ENCODE results near the gene GDI1. TPM values are rescaled to one million over a fixed set of nuclear protein-coding genes. Genes with fewer than 3 reads are reported as not detected.

Gene GDI1
- total RNA-seq, 3 donors from 2014 or later (not counting 1 experiment from before 2014, with no cell fraction given): 138 to 174 (median 140) TPM

DNA sequence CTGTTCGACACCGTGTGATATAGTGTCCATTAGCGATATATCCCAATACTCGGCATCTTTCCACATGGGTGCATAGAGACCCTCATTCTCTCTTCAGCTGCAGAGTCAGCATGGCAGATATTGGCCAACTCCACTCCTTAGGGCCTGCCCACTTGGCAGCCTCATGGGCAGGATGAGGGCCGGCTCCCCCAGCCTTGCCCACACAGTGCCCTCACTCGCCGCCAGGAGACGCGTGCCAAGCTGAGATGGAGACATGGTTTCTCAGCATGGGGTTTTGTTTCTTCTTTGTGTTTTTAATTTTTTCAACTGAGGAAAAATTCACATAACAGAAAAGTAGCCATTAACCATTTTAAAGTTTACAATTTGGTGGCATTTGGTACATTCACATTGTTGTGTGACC lies 15.9 kb downstream of the GDI1 start:
- Mint-ChIP-seq H3K4me3 (no peak overlapping the region), H3K27me3 (ENCODE audit: low read depth in 2 of 2) (peaks cover 0 to 7% of the 10 kb centered on the region in 2 donors), H3K27ac (no peak overlapping the region), H3K9me3 (no peaks in the 10 kb centered on the region), H3K4me1 (peaks cover 6% of the 10 kb centered on the region in 2 donors), H3K36me3 (no peaks in the 10 kb centered on the region)
- Histone ChIP-seq H3K4me3 (ENCODE audit: low read length) (no peak overlapping the region), H3K27ac (ENCODE audit: low read length) (no peak overlapping the region), H3K9me3 (ENCODE audit: control insufficient read depth, insufficient read depth, low read length) (no peaks in the 10 kb centered on the region), H3K4me1 (ENCODE audit: control insufficient read depth, insufficient read depth, low read length) (peaks cover 5% of the 10 kb centered on the region), H3K27me3 (ENCODE audit: control insufficient read depth, insufficient read depth, low read length) (no peaks in the 10 kb centered on the region), H3K36me3 (ENCODE audit: control insufficient read depth, insufficient read depth, low read length) (peaks cover 18% of the 10 kb centered on the region)
- TF ChIP-seq CTCF (IDR thresholded peaks at IDR 0.05): no peak
- no peak for DNase-seq
- WGBS (ENCODE audit: insufficient coverage): 100% methylated on average over 4 of the region's 9 CpGs
- ATAC-seq: no peak
- intact Hi-C loops (cut with micrococcal nuclease): no loop called here

DNA sequence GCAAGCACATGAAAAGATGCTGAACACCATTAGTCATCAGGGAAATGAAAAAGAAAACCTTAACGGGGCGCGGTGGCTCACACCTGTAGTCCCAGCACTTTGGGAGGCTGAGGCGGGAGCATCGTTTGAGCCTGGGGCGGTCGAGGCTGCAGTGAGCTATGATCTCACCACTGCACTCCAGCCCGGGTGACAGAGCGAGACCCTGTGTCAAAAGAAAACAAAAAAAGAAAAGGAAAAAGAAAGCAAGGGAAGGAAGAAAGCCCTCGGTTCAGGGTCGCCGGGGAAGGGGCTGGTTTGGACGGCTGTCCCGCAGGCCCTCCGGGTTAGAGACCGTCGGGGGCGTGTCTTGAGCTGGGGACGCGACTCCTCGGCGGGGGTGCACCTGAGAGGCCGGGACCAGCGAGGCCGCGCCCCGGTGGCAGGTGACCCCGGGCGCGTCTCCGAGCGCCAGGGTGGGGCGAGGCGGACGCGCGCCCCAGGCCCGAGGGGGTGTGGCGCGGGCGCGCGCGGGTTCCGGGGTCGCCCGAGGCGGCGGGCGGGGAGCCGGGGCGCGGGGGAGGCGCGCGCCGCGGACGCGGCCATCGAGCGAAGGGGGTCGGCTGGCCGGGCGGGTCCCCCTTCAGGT lies 20.6 kb downstream of the GDI1 start:
- Mint-ChIP-seq H3K27me3 (ENCODE audit: low read depth in 2 of 2) (peaks cover 0 to 7% of the 10 kb centered on the region in 2 donors), H3K36me3 (no peaks in the 10 kb centered on the region), H3K4me3 (peak overlapping the region; percentile 95), H3K27ac (peak overlapping the region; percentile 83 to 92), H3K4me1 (peaks cover 6 to 18% of the 10 kb centered on the region in 2 donors), H3K9me3 (no peaks in the 10 kb centered on the region)
- H3K4me1 ChIP-seq (ENCODE audit: control insufficient read depth, insufficient read depth, low read length): peaks cover 21% of the 10 kb centered on the region
- H3K4me3 ChIP-seq (ENCODE audit: low read length): peak overlapping the region; percentile 49
- no peaks in the 10 kb centered on the region for H3K27me3 ChIP-seq (ENCODE audit: control insufficient read depth, insufficient read depth, low read length)
- intact Hi-C loops (cut with micrococcal nuclease): no loop called here
- ATAC-seq (peak; percentile 66 to 76 (median 67)), DNase-seq (peak in 1 of 2 donors; percentile 79)
- H3K9me3 ChIP-seq (ENCODE audit: control insufficient read depth, insufficient read depth, low read length): no peaks in the 10 kb centered on the region
- no peak overlapping the region for H3K27ac ChIP-seq (ENCODE audit: low read length)
- no peaks in the 10 kb centered on the region for H3K36me3 ChIP-seq (ENCODE audit: control insufficient read depth, insufficient read depth, low read length)
- WGBS (ENCODE audit: insufficient coverage): 1% methylated on average over 63 of the region's 65 CpGs
- no peak for TF ChIP-seq CTCF (IDR thresholded peaks at IDR 0.05)

GRCh38 chrX:154458116-154458953 lies 21.4 kb downstream of the GDI1 start, which contains the start of gene PLXNA3:
Gene PLXNA3 (plus strand): TSS chrX:154458281. CDS start chrX:154460184, 1,903 bp downstream.
- Mint-ChIP-seq H3K9me3 (no peaks in the 10 kb centered on the region), H3K4me1 (peaks cover 6 to 18% of the 10 kb centered on the region in 2 donors), H3K27me3 (ENCODE audit: low read depth in 2 of 2) (peaks cover 0 to 7% of the 10 kb centered on the region in 2 donors), H3K27ac (peak within 1 kb of the TSS; percentile 83 to 92), H3K4me3 (peak within 1 kb of the TSS; percentile 95), H3K36me3 (no peaks in the 10 kb centered on the region)
- H3K9me3 ChIP-seq (ENCODE audit: control insufficient read depth, insufficient read depth, low read length): no peaks in the 10 kb centered on the region
- WGBS (ENCODE audit: insufficient coverage): 1% methylated on average over 83 of the region's 88 CpGs
- no peaks in the 10 kb centered on the region for H3K36me3 ChIP-seq (ENCODE audit: control insufficient read depth, insufficient read depth, low read length)
- H3K4me3 ChIP-seq (ENCODE audit: low read length): peak within 1 kb of the TSS; percentile 49
- ATAC-seq: peak; percentile 84 to 91 (median 87)
- no peaks in the 10 kb centered on the region for H3K27me3 ChIP-seq (ENCODE audit: control insufficient read depth, insufficient read depth, low read length)
- intact Hi-C loops (cut with micrococcal nuclease): no loop called here
- DNase-seq: peak; percentile 57 to 80
- peaks cover 21% of the 10 kb centered on the region for H3K4me1 ChIP-seq (ENCODE audit: control insufficient read depth, insufficient read depth, low read length)
- no peak within 1 kb of the TSS for H3K27ac ChIP-seq (ENCODE audit: low read length)
- no peak for TF ChIP-seq CTCF (IDR thresholded peaks at IDR 0.05)

Measured in natural killer cell (primary cell).